NCI-H2171 treated with DMSO at 0.1 percent for 48 hours (cell line): ENCODE data around the gene C4B.
"Not testable (repeated sequence)": the region's sequence is repeated elsewhere in the genome, so short reads cannot be mapped to it uniquely, and the experiment has no call there.

Experiments
- DNase-seq: peaks from one replicate; lab custom pipeline; 2025; lab: John Stamatoyannopoulos, UW

Gene C4B

GRCh38 chr6:31980998-31981397, 33.6 kb upstream of the C4B start:
- DNase-seq, result not testable (repeated sequence)

DNA sequence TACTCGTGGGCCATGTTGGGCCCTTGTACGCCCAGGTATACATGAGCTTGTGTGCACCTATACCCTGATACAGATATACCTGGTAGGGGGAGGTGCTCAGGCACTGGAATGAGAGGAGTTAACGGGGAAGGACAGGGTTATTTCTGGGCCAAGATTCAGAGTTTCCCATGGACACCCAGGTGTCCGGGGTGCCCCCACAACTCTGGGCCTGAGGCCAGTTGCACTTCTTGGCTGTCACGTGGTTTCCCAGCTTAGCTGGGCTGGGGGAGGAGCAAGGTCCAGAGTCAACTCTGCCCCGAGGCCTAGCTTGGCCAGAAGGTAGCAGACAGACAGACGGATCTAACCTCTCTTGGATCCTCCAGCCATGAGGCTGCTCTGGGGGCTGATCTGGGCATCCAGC, 32.9 kb upstream of the C4B start, which contains the start of gene C4A:
Gene C4A, plus strand, starts transcription at position 314 of the 400 bp plus-strand sequence. Its CDS starts 51 bp downstream, at position 365.
- DNase-seq, result not testable (repeated sequence)

DNA sequence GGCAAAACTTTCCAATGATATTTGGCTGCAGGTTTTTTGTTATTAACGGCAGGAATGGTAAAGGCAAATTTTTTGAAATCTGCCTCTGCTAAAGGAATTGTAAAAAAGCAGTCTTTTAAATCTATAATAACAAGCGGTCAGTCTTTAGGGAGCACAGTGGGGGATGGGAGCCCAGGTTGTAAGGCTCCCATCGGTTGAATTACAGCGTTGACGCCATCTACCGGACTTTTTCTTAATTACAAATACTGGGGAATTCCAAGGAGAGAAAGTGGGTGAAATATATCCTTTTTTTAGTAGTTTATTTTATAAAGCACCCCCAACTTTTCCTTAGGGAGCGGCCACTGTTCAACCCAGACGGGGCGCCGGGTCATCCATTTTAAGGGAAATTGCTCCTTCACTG, 25.2 kb upstream of the C4B start:
- not testable (repeated sequence) for DNase-seq

DNA sequence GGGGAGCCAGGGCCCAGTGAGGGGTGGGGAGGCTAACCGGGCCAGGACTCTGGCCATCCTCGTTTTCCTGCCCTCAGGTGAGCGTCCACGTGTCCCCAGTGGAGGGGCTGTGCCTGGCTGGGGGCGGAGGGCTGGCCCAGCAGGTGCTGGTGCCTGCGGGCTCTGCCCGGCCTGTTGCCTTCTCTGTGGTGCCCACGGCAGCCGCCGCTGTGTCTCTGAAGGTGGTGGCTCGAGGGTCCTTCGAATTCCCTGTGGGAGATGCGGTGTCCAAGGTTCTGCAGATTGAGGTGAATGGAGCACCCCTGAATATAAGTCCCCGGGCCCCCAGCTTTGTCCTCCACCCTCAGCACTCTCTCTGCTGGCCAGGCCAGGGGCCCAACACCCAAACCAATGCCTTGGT, 20.2 kb upstream of the C4B start:
- DNase-seq, result not testable (repeated sequence)

DNA sequence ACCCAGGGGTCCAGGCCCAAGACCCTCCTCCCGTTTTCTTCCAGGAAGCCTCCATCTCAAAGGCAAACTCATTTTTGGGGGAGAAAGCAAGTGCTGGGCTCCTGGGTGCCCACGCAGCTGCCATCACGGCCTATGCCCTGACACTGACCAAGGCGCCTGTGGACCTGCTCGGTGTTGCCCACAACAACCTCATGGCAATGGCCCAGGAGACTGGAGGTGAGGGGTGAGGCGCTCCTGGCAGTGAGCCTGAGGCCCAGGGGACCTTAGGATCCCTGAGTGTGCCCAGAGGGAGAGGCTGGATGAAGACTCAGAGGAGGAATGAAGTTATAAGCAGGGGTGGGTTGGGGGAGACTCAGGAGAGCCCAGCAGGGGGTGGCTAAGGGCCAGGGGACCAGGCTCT, 18.2 kb upstream of the C4B start:
- not testable (repeated sequence) for DNase-seq

- not testable (repeated sequence) for DNase-seq
These were observed 11.9 kb upstream of the C4B start for GRCh38 chr6:32002546-32003268.

DNA sequence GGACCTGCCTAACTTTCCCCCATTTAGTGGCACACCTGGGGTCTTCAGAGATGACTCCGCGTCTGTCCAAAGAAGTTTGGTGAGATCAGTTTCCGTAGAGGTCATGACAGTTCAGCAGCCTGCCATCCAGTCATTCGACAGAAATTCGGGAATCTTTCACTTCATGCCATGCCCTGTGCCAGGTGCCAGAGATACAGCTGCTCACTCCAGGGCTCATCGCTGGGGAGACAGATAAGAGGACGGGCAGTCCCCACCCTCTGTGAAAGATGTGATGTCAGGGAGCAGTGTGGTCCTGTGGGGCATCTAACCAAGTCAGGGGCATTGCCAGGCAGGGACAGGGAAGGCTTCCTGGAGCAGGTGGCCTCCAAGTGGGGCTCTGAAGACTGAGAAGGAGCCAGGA, 11.3 kb upstream of the C4B start:
- not testable (repeated sequence) for DNase-seq

- DNase-seq, result not testable (repeated sequence)
These were observed 10.2 kb upstream of the C4B start for GRCh38 chr6:32004393-32004792.

DNA sequence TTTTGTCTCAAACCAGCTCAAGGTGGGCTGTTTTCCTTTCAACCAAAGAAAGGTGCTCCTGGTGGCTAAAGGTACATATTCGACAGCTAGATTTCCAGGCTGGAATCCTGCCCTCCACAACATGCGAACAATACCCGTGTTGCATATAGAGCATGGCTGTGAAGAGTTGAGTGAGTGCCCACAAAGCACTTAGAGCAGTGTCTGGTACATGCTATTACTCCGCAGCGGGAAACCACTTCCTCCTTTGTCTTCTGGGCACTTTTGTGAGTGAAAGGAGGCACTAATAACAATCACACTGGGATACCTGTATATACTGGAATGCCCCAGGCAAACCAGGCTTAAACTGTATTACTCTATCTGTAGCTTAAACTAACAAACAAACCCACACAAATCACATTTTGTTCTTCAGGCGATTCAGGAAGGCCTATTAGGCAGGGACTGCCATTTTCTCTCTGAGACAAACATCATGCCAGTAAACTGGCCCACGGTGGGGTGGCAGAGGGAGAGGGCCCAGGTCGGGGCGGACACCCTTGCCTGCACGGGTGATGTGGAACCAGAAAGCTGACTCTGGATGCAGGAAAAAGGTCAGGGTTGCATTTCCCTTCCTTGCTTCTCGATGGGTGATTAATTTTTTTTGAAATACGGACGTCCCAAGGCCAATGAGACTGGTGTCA, 9.6 kb upstream of the C4B start:
- not testable (repeated sequence) for DNase-seq

DNA sequence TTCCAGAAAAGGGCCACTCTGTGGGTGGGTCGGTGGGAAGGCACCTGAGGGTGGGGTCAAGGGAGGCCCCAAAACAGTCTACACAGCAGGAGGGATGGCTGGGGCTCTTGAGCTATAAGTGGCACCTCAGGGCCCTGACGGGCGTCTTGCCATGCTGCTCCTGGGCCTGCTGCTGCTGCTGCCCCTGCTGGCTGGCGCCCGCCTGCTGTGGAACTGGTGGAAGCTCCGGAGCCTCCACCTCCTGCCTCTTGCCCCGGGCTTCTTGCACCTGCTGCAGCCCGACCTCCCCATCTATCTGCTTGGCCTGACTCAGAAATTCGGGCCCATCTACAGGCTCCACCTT, 9.1 kb upstream of the C4B start:
- DNase-seq, result not testable (repeated sequence)

DNA sequence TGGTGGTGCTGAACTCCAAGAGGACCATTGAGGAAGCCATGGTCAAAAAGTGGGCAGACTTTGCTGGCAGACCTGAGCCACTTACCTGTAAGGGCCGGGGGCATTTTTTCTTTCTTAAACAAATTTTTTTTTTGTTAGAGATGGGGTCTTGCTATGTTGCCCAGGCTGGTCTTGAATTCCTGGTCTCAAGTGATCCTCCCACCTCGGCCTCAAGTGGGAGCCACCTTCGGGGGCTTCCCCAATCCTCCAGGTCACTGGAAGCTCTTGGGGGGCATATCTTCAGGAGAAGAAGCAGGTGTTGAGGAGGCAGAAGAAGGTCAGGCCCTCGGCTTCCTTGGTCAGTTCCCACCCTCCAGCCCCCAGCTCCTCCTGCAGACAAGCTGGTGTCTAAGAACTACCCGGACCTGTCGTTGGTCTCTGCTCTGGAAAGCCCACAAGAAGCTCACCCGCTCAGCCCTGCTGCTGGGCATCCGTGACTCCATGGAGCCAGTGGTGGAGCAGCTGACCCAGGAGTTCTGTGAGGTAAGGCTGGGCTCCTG, 8.5 kb upstream of the C4B start:
- DNase-seq, result not testable (repeated sequence)

DNA sequence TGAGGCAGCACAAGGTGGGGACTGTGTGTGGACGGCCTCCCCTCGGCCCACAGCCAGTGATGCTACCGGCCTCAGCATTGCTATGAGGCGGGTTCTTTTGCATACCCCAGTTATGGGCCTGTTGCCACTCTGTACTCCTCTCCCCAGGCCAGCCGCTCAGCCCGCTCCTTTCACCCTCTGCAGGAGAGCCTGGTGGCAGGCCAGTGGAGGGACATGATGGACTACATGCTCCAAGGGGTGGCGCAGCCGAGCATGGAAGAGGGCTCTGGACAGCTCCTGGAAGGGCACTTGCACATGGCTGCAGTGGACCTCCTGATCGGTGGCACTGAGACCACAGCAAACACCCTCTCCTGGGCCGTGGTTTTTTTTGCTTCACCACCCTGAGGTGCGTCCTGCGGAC, 7.5 kb upstream of the C4B start:
- DNase-seq, result not testable (repeated sequence)

GRCh38 chr6:32008037-32008436, 6.6 kb upstream of the C4B start:
- not testable (repeated sequence) for DNase-seq

DNA sequence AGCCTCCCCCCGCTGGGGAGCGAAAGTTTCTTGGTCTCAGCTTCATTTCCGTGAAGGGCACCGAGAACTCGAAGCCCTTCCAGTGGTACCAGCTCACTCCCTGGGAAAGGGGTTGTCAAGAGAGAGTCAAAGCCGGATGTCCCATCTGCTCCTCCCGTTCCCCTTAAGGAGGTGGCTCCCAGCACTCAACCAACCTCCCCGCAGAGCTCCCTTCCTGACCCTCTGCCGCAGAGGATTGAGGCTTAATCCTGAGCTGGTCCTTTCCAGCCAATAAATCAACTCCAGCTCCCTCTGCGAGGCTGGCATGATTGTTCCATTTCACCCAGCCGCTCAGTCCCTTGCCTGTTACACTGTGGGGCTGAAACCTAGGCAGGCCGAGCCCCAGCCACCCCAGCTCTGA, 6.0 kb upstream of the C4B start:
- DNase-seq, result not testable (repeated sequence)

DNA sequence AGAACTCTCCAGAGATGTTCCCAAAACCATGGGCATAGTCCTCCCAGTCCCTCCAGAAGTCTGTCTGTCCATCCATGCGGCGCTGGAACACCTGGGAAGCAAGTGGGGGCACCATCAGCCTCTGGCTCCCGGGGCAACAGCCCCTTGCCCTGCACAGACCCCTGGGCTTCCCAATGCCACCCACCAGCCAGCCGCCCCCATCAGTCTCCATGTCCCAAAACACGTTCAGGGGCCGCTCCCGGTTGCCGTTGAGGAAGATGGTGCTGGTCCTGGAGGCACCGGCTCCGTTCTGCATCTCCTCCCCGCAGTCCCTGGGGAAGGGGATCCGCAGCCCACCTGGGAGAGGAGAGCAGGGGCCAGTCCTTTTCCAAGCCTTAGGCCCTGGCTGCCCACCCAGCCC, 5.1 kb upstream of the C4B start:
- not testable (repeated sequence) for DNase-seq

- not testable (repeated sequence) for DNase-seq
These were observed 3.6 kb upstream of the C4B start for GRCh38 chr6:32010856-32011530.

DNA sequence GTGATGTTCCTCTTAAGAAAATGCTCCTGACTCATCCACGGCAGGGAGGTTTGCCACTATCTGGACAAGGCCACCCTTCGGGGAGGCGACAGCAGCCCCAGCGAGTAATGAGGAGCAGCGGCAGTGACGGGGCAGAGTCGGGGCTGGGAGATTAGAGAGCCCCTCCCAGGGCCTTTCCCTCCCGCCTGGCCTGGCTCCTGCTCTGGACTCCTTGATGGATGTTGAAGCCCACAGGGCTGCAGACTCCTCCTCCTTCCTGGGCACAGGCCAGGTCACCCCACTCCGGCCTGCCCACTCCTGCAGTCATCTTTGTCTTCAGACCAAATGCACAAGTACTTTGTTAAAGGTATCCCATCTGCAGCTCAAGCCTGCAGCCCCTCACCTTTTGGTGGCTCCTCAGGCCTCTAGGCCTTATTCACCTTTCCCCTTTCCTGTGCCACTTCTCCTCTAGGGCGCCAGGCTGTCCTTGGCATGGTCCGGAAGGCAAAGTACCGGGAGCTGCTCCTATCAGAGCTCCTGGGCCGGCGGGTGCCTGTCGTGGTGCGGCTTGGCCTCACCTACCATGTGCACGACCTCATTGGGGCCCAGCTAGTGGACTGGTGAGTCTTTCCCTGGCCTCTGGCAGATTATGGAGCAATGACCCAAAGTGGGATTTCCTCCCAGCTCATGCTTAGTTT, 1.5 kb upstream of the C4B start:
- not testable (repeated sequence) for DNase-seq

DNA sequence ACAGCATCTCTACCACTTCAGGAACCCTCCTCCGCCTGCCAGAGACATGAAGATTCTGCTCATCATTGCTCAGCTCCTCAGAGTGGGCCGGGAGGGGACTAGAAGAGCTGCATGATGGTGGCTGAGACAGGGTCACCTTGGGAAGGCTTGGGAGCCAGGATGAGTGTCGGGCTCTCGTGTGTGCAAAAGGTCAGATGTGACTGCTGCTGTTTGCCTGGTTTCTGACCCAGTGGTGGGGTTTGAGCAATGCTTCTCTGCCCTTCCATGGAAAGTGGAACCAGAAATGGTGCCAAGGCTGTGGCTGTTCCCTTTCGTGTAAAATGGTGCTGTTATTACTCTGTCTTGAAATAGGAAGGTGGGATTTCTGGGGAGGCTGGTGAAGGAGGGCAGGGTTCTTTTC, 857 bp upstream of the C4B start:
- DNase-seq, result not testable (repeated sequence)

DNA sequence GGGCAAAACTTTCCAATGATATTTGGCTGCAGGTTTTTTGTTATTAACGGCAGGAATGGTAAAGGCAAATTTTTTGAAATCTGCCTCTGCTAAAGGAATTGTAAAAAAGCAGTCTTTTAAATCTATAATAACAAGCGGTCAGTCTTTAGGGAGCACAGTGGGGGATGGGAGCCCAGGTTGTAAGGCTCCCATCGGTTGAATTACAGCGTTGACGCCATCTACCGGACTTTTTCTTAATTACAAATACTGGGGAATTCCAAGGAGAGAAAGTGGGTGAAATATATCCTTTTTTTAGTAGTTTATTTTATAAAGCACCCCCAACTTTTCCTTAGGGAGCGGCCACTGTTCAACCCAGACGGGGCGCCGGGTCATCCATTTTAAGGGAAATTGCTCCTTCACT, 7.5 kb downstream of the C4B start:
- DNase-seq, result not testable (repeated sequence)

DNA sequence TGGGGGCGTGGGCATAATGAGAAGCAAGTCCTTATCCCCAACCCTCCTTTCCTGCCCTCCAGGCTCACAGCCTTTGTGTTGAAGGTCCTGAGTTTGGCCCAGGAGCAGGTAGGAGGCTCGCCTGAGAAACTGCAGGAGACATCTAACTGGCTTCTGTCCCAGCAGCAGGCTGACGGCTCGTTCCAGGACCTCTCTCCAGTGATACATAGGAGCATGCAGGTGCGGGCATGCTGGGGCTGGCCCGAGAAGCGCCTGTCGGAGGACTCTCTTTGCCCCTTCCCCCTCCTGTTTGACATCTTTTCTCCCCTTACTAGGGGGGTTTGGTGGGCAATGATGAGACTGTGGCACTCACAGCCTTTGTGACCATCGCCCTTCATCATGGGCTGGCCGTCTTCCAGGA, 14.0 kb downstream of the C4B start:
- not testable (repeated sequence) for DNase-seq

- DNase-seq, result not testable (repeated sequence)
These were observed 15.0 kb downstream of the C4B start for GRCh38 chr6:32029553-32029952.
